WI38 (cell line): ENCODE measurements around the gene ESRP2.

Source experiments
- H3K4me3 ChIP-seq: 2 replicates; pipeline ENCODE4 v1.5.1; 2011; ENCODE audit warnings: low read depth, mild to moderate bottlenecking, control low read depth, low read length
- CTCF ChIP-seq: IDR thresholded peaks from 2 replicates; pipeline ENCODE4 v1.5.1; 2012; ENCODE audit warnings: low read depth, mild to moderate bottlenecking, control low read depth, low read length

ESRP2 gene

DNA sequence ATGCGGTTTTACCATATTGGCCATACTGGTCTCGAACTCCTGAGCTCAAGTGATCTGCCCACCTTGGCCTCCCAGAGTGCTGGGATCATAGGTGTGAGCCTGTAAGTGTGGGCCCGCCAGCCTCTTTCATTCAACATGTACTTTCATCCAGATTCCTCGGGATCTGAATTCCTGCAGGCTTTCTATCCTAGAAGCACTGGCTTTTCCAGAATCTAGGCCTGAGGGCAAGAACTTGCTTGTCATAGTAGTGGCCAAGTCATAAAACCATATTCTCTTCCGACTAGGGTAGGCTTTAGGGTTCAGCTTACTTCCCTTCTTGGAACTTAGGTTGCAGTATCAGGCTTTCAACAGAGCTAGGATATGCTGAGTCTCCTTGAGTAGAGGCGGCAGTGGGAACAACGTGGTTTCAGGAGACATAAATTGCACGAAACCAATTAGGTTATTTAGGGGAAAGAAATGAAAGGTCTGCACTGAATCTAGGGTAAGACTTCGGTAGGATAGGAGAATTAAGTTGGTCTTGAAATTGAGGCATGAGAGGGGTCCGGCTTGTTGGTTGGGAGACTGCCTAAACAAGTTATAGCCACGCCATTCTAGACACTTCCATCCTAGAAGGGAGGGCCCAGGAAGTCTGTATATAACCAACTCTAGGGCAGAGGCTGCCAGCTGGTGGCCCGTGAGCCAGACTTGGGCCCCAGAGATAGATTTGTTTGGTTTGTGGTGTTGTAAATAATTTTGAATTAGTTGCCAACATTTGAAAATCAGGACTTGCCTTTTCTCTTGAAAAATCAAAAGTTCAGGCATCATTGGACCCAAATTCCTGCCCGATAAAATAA, 44.0 kb upstream of the ESRP2 start:
- H3K4me3 ChIP-seq = no peak overlapping the region
- no peak for TF ChIP-seq CTCF

- no peak for TF ChIP-seq CTCF
These were observed 40.3 kb upstream of the ESRP2 start for GRCh38 chr16:68276223-68276622.

DNA sequence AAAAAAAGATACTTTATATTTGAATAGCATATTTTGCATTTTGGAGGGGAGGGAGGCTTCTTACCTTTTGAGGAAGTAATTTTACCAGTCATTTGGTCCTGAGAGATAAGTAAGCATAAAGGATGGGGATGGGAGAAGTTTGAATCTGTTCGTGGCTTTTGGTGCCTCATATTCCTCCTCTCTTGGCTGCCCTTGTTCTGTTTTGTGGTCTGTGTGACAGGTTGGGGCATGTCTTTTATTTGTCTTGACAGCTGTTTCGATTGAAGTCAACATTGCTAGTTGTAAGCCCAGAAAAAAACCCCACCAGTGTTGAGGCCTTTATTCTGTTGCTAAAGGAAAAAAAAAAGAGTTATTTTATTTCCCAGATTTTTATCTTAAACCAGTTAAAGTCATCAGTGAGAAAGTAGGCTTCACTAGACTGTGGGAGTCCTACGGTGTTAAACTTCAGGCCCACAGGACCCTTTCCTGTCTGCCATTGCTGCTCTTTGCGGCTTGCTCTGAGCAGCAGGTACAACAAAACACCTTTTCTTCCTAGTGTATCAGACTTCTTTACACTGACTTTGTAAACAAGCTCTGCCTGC, 39.8 kb upstream of the ESRP2 start:
- H3K4me3 ChIP-seq = no peak overlapping the region
- TF ChIP-seq CTCF = no peak

More at GRCh38 chr16:68276223-68276622, 40.3 kb upstream of the ESRP2 start:
- H3K4me3 ChIP-seq = no peak overlapping the region

- no peak for TF ChIP-seq CTCF
- H3K4me3 ChIP-seq = no peak overlapping the region
These were observed 38.5 kb upstream of the ESRP2 start for GRCh38 chr16:68274441-68274840.

- no peak overlapping the region for H3K4me3 ChIP-seq
- no peak for TF ChIP-seq CTCF
These were observed 38.0 kb upstream of the ESRP2 start for GRCh38 chr16:68273896-68274295.

DNA sequence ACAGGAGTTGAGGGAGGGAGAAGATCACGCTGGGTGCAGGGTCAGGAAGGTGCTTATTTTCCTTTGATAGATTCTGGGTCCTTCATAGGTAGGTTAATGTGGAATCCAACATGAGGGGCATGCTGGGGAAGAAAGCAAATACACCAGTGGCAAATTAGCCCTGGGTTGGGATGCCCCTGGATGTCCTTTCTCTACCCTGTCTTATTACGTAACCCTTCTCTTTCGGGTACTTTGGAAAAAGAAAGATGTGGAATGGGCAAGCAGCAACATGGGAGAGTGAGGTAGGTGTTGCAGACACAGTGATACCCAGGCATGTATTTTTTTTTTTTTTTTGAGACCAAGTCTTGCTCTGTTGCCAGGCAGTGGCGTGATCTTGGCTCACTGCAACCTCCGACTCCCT, 37.5 kb upstream of the ESRP2 start:
- H3K4me3 ChIP-seq = no peak overlapping the region
- no peak for TF ChIP-seq CTCF

GRCh38 chr16:68272507-68273209, 36.7 kb upstream of the ESRP2 start:
- H3K4me3 ChIP-seq = no peak overlapping the region
- TF ChIP-seq CTCF = no peak
